GM19372 (cell line): ENCODE measurements around the gene DAPK1.

Experiments used
- ATAC-seq: cut with Tn5 transposase; IDR thresholded peaks from one replicate; pipeline ENCODE4 v1.9.1; 2021; ENCODE audit warnings: mild to moderate bottlenecking, low read depth, moderate library complexity; ENCODE audit not compliant: unreplicated experiment

Gene DAPK1

DNA sequence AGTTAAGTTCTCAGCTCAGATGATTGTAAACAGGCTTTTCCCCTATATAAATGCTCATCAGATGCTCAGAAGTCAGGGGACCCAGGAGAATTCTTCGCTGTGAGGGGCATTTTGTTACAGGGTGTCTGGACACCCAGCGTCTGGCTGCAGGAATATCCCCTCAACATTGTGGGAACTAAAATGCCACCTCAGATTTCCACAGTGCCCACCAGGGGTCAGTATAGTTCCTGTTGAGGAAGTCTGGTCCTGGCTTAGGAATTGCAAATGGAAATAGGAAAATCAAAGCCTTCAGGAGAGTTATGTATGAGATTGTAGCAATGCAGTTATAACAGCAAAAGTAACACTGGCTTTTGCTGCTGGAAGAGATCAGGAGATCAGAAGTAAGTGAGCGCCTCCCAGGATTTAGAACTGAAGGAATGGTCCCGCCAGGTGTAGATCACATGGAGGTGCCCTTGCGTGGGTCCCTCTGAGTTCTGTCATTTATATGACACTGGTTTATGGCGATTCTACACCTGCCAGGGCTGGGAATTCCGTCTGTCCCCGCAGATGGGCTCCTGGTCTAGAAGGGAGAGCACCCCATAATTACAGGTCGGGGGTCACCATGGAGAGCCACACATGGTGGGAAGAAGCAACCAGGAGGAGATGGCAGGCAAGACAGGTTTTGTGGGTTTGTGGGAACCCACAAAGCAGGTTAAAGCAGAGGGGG is 181.1 kb downstream of the DAPK1 start:
- no peak for ATAC-seq

DNA sequence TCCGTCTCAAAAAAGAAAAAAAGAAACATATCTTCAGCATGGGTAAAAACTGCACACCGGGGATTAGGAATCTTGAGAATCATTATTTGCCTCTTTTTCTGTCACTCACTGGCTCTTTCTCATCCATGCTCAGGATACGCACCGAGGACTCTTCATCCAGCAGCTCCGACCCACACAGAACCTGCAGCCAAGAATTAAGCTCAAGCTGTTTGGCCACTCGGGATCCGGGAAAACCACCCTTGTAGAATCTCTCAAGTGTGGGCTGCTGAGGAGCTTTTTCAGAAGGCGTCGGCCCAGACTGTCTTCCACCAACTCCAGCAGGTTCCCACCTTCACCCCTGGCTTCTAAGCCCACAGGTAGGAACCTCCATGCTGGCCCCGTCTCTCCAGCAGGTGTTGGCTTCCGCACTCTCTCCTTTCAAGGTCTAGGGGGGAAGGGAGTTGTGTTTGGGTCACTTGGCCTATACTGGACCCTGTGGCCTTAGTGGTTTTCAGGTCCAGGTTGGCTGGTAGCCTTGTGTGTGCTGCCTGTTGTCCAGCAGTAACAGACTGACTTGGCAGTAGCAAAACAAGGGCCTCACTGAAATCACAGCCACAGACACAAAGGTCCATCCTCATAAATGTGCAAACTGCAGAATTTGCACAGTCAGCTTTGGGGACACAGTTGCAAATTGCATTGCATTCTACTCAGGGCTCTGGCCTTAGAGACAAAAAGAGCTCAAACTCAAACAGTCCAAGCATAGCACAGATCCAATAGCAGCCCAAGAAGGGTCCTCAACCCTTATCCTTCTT is 183.8 kb downstream of the DAPK1 start:
- no peak for ATAC-seq

DNA sequence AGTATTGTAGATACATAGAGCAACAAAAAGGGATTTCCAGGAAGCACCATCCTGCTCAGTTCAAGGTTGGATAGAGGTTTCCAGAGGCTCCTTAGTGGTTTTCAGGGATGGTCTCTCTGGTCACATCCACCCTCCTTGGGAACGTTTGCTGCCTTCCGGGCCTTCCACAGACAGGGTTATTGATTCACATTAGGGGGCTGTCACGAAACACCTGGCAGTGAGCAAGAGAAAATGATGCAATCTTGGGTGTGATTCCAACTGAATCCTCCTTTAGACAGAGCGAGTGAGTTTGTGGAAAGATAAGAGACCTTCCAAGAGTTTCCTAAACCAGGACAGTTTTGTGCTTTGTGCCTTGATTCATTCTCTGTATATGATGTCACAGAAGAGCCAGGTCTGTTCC is 184.4 kb downstream of the DAPK1 start:
- ATAC-seq: no peak

DNA sequence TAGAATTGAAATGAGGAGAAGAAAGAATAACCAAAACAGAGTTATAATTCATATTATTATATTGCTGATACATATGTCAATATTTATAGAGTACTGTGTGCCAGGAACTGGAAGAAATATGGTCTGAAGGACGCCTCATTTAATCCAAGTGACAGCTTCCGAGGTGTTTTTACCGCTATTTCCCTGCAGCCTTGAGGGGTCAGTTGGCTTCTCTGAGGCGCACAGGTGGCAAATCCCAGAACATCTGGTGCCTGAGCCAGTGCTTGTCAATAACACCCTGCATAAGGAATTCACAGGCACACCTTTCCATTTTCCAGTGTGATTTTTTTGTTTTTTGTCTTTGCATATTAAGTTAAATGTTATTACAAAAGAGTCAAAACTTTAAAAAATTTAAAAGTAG is 185.0 kb downstream of the DAPK1 start:
- no peak for ATAC-seq

DNA sequence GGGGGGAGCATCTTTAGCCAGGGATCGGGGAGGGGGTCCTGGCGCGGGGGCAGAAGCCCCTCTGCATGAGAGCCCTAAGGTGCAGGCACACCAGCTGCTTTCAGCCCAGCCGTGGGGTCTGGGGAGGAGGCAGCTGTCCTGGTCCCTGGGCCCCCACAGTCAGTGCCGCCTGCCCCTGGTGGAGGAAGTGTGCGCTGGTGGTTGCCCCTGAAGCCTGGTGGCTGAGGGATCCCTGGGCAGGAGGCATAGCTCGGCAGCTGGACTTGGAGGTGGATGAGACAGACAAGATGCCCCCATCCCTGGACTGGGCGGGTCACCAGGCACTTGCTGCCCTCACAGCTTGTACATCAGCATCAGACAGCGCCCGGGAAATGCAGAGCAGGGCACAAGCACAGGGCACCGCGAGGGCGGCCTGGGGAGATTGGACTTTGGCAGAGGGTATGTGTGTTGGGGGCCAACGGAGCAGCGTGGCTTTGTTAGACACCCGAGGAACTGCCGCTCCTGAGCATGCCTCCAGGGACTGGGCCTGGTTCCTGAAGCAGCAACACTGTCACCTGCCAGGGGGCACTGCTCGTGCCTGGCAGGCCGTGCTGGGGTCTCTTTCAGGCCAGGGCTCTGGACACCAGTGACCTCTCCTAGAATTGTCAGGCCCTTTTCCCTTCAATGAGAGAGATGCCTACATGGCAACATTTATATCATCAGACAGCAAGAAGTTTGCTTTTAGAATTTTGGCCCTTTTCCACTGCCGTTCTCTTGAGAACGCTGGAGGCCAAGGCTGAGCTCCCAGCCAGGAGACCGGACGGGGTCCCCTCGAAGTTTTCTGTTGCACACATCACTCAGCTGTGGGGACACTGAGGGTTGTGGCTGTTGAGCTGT is 186.3 kb downstream of the DAPK1 start:
- no peak for ATAC-seq

DNA sequence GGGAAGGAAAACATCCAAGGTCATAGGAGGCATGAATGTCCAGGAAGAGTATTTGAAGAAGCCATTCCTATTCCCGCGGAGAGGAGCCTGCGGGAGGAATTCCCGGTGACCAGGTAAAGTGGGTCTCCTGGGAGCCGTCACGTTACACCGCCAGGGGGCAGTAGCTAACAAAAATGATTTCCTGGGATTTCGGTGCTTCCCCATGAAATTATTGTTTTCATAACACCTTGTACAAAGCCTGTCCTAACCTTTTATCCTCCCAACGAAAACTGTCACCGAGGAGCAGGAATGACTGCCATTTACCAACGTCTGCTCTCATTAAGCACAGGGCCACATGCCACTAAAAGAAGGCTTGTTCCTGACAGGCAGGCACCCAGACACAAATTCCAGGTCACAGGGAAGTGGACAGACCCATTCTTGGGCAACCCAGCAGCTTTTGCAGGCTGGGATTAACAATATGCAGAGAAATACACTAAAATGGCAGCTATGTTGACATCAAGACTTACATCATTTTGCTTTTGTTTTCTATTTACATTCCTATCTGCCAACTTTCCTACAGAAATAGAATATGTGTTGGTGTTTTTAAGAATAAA is 187.1 kb downstream of the DAPK1 start:
- no peak for ATAC-seq

DNA sequence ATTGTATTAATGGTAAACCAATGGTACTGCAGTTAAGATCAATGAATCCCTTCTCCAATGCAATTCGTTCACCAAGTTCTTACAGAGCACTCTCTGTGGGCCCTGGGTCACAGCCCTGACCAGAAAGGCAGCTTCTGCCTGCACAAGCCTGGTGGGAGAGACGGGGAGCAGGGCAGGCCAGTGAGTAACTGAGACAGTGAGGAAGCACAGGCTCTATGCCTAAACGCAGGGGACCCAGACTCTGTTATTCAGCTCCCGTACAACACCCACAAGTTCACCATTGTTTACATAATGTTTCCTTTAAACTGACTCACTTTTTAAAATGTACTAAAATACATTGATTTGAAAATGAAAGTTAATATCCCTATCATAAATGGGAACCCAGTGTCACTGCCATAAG is 187.8 kb downstream of the DAPK1 start:
- no peak for ATAC-seq

DNA sequence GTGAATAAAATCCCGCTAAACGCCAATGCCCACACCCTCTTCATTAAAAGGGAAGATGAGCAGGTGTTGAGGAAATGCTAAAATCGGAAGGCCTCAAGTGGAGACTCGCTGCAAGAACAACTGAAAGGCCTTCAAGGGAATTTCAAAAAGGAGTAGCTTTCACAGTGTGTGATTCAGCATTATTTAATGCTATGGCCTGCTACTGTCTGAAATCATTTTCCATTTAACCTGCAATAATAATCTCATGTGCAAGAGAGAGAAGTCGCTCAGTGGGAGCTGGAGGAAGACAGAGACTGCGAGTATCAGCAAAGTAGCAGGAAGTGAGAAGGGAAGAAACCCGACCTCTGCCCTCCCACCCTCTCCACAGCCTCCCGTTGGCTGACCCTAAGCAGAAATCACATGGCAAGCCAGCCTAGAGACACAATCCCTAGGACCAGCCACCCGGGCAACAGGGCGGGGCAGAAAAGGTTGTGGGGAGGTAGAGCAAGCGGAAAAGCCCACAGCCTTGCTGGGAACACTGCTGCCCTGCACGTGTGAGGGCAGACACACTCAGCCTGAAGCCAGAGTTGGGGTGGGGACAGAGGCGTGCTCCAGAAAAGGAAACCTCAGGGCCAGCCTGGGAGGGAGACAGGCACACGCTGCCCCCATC is 188.3 kb downstream of the DAPK1 start:
- no peak for ATAC-seq

DNA sequence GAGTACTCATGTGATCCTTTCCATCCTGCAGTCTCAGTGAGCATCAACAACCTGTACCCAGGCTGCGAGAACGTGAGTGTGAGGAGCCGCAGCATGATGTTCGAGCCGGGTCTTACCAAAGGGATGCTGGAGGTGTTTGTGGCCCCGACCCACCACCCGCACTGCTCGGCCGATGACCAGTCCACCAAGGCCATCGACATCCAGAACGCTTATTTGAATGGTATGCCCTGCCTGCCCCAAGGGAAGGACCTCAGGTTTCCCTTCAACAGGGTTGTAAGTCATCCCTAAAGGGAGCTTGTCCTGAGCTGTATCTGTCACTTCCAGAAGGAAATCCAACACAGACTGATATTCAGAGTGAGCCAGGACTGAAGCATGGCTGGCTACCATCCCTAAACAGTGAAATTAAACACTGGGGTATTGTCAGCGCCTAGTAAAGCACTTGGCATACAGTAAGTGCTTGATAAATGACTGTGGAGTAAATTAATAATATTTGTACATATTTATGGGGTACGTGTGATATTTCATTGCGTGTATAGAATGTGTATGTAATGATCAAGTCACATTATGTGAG is 188.9 kb downstream of the DAPK1 start:
- ATAC-seq: no peak

DNA sequence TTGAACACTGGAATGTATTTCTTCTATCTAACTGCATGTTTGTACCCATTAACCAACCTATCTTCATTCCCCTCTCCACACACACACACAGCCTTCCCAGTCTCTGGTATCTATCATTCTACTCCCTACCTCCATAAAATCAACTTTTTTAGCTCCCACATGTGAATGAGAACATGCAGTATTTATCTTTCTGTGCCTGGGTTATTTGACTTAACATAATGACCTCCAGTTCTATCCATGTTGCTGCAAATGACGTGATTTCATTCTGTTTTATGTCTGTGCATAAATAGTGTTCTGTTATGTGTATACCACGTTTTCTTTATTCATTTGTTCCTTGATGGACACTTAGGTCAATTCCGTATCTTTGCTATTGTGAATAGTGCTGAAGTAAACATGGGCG is 189.5 kb downstream of the DAPK1 start:
- no peak for ATAC-seq

DNA sequence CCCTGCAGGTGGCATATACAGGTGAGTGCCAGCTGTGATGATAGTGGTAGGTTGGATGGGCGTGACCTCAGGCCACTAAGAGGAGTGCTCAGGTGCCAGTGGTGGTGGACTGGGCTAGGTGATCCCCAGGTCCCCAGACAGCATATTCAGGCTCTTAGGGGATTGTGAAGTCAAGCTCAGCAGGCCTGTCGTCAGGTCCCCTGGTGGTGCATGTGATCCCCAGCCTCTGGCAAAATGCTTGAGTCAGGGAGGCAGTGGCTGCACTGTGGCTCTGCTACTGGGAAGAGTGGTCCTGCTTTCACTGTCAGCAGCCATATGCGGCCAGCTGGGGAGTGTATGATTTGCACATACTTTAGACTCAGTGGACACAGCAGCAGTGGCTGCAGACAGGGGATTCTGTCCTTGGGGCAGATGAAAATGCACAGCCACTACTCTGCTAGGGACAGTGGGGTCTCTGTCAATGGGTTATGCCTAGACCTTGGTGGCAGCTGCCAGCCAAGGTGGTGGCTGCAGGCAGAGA is 196.6 kb downstream of the DAPK1 start:
- ATAC-seq: no peak

DNA sequence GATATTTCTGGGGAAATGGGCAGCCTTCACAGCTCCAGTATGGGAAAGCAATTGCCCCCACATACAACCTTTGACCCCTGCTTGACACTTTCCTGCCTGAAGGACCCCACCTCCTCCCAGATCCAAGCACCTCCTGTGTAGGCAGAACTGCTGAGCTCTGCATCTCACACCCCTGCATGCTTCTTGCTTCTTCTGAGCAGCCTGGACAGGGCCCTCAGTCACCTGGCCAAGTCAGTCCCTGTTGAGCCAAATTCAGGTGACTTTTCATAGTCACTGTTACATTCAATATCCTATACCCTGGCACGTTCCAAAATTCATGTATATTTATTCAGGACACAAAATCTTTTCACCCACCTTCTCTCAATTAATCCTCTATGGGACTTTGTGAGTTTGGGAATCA is 197.9 kb downstream of the DAPK1 start:
- no peak for ATAC-seq

DNA sequence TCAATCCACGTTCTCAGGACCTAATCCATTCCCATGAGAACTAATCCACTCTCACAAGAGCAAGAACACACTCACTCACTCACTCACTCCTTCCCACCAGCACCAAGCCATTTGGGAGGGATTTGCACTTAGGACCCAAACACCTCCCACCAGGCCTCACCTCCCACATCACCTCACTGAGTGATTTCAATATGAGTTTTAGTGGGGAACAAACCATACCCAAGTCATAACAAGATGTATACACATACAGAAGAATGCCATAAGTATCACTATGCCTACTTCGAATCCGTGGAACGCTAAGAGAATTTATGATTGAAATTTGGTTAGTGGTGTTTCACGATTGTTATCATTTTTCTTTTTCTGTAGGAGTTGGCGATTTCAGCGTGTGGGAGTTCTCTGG is 199.0 kb downstream of the DAPK1 start:
- ATAC-seq: no peak

DNA sequence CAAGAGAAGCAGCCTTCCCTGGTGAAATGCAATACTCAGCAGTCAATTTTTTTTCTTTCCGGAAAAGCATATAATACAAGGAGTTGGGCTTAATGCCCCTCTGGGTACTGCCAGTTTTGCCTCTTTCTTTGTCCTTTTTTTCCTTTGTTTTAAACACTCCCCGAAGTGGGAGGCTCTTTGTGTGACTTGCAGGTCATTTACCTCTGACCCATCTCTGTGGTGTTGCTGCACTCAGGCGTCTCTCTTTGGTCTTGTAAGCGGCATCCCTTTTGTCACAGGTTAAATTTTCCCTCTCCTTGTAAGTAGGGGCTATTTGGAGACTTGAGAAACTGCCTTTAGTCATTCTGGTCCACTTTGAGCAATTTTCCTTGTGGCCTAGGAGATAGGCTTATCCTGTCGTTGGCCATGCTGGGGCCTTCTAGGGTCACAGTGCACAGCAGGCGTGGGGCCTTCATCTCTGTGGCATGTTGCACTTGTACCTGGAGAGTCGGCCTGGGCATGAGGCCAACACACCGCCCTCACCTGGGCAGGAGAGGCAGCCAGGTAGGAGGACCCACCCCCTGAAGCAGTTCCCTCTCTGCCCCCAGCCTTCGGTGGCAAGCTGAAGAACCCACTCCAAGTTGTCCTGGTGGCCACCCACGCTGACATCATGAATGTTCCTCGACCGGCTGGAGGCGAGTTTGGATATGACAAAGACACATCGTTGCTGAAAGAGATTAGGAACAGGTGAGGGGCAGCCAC is 200.6 kb downstream of the DAPK1 start:
- no peak for ATAC-seq

DNA sequence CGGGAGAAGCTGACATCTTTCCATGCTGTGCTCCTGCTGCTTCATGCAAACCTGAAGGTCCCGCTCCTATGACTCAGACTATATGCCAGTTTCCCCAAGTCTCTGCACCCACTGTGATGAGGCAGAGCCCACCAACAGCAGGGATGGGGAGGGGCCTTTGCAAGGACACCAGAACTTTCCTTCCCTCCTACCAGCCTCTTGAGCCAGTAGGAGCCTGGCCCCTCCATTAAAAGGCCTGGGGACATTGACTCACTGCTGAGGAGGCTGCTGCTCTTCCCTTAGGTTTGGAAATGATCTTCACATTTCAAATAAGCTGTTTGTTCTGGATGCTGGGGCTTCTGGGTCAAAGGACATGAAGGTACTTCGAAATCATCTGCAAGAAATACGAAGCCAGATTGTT is 202.2 kb downstream of the DAPK1 start:
- no peak for ATAC-seq

DNA sequence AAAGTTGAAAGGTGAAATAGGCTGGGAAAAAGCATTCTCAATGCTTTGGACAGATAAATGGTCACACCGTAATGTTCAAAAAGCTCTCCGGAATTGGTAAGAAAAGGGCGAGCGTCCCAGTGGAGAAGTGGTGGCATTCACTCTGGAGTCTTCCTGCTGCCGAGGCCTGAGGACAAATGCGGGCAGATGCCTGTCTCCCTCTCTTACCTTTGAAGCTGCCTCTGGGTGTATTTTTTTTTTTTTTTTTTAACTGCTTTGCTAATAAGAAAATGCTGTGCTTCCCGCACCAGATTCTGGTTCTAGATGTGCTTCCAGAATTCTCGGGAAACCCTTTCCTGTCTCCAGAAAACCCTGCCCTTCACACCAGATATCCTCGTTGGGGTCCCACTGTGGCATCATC is 203.8 kb downstream of the DAPK1 start:
- ATAC-seq: no peak

DNA sequence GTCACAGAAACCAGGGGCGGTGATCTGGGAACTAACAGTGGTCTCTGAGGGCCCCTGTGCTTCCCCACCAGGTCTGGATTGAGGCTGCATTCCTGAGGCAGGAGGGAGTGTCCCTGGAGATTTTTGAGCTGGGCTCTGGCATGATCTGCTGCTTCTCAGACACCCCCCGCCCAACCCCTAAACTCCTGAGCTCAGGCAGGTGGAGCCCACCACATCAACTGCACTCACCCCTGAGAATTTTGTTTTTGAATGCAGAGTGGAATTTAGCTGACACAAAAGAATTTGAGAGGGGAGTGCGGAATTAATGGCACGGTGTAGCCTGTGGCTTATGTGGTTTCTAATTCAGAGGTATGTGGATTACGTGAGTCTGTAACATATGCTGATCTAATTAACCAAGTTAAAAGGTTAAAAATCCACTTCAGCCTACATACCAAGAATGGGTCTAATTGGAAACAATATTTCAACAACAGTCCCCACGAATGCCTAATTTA is 204.3 kb downstream of the DAPK1 start:
- ATAC-seq: no peak

DNA sequence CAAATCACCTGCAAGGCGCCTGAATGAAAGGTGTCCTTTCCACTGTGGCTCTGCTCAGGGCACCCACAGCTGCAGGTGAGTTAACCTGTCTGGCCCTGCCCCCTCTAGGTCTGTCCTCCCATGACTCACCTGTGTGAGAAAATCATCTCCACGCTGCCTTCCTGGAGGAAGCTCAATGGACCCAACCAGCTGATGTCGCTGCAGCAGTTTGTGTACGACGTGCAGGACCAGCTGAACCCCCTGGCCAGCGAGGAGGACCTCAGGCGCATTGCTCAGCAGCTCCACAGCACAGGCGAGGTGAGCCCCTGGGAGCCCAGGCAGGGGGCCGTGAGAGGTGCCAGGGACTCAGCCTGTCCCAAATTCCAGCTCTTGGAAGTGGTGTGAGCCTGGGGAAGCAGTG is 205.3 kb downstream of the DAPK1 start:
- no peak for ATAC-seq
